SH-SY5Y (cell line): Measurements from ENCODE around the gene SSTR5.

Source experiments
- GATA2 ChIP-seq: IDR thresholded peaks from 2 replicates; pipeline ENCODE4 v1.6.1; 2011; ENCODE audit warnings: mild to moderate bottlenecking, low read depth, low read length
- GATA3 ChIP-seq: IDR thresholded peaks from 2 replicates; pipeline ENCODE4 v1.6.1; 2011; ENCODE audit warnings: low read depth, mild to moderate bottlenecking, low read length, moderate library complexity

Gene SSTR5

DNA sequence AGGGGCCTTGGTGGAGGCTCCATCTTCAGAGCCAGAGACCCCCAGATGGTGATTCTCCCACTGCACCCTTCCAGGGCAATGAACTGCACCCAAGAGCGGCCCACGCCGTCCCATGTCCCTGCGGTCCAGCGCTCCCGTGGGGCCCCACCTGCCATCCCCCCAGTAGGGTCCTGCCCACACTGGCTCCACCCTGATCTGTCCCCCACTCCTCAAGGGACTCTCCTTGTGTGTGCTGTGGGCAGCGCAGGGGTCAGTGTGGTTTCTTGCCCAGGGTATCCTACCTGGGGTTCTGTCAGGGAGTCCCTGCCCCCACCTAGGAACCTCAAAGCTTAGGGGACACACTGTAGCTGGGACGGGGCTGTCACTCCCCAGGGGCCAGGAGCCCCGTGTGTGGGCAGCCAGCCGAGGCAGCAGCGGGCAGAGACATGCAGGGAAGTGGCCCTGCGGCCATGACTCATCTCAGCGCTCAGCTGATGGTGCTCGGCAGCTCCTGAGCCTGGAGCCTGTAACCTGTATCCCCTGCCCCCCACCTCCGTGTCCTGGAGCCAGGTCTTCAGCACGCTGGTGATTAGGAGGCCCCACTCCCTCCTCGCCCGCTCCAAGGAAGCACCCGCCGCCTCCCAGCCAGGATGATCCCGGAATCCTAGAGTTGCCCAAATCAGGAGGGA, 35.7 kb upstream of the SSTR5 start:
- TF ChIP-seq GATA2 (no peak), GATA3 (no peak)

DNA sequence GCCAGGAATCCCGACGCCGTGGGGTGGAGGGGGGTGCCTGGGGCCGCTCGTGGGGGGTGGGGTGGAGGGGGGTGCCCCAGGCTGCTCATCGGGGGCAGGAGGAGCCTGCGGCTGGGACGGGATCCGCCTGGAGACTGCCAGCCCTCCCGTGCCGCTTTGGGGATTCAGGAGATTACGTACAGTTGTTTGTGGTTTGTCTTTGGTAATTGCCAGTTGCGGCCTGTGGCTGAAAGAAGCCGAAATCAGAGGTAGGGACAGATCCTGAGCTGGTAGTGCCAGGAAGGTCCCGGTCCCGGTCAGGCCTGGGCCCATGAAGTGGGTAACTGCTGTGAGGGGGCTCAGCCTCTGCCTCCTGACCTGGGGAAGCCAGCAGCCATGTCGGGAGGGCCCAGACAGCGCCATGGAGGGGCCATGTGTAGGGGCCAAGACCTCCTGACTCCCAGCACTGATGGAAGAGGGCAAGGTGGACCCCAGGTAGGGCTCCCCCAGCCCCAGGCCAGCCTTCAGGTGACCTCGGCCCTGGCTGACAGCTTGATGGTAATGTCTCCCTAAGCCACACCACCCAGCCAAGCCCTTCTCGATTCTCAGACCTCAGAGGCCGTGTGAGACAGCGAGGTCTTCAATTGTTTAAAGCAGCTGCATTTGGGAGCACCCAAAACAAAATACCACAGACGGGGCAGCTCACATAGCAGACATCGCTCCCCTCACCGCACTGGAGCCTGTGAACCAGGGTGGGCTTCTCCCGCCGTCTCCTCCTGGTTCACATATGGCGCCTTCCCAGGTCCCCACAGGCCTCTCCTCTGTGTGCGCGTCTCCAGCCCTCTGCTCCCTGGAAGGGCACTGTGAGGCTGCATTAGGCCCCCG, 34.9 kb upstream of the SSTR5 start:
- TF ChIP-seq GATA3 = no peak
- TF ChIP-seq GATA2 = no peak

DNA sequence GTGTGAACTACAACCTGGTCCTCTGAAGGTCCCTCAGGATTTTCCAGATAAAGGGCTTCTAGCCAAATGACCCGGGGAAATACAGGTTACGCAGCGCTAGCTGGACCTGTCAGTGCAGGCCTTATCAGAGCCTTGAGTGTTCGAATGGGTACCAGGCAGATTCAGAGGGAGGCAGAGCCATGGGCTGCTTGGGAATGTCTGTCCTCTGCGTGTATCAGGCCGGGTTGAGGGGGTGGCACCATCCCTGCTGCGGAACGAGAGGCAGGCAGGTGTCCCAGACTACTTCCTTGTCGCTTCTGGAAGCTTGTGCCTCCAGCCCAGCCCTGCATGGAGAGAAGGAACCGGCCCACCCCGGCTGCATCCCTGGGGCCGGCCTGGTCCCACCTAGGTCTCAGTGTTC, 33.6 kb upstream of the SSTR5 start:
- TF ChIP-seq GATA2 (no peak), GATA3 (no peak)

DNA sequence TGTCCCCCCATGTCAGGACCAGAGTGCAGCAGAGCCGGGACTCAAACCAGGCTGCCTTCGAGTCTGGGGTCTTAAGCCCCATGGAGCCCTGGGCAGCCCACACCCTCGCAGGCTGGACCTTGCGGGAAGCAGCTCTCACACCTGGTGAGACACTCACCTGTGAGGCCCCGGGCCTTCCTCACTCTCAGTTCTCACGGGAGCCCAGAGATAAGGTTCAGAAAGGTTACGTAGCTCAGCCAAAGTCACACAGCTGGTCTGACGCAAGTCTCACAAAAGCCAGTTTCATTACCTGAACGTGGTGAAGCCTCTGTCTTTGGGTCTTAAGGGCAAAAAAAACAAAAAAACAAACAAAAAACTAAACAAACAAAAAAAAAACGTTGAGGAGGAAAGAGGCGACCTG, 32.8 kb upstream of the SSTR5 start:
- TF ChIP-seq GATA3 = no peak
- TF ChIP-seq GATA2 = no peak

DNA sequence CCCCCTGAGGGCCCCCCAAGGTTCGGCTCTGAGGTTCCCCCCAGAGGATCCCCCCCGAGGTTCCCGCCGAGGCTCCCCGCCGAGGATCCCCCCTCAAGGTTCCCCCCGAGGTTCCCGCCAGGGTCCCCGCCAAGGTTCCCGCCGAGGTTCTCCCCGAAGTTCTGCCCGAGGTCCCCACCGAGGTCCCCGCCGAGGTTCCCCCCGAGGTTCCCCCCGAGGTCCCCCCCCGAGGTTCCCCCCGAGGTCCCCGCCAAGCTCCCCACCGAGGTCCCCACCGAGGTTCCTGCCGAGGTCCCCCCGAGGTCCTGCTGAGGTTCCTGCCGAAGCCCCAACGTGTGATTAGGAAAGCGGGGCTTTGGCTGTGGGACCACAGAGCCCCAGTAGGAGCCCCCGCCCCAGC, 32.2 kb upstream of the SSTR5 start:
- TF ChIP-seq GATA3 (no peak), GATA2 (no peak)

DNA sequence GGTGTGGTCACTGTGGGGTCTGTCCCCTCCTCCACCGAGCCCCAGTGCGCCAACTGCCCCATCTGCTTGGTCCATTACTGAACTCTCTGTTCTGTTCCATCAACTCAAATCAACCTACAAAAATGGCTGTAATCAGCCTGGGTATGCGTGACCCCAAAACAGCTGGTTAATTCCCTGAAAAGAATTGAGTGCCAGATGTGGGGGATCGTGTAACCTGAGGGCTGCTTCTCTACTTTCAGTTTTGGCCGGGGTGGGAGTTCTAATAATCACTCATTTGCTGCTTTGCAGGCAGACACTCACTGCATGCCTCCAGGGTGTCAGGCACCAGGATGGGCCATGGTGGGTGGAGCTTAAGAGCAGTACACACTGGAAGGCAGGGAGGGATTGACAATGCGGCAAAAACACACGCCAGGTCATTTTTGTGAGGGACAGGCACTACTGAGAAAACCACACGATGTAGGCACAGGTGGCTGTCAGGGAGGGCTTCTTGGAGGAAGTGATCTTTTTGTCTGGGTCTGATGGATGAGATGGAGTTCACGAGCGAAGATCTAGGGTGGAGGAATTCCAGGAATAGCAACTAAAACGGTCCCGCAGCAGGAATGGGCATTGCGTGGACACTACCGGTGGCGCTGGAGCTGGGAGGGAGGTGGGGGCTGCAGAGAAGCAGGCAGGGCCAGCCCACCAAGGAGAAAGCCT, 30.4 kb upstream of the SSTR5 start:
- TF ChIP-seq GATA3 (no peak), GATA2 (no peak)

DNA sequence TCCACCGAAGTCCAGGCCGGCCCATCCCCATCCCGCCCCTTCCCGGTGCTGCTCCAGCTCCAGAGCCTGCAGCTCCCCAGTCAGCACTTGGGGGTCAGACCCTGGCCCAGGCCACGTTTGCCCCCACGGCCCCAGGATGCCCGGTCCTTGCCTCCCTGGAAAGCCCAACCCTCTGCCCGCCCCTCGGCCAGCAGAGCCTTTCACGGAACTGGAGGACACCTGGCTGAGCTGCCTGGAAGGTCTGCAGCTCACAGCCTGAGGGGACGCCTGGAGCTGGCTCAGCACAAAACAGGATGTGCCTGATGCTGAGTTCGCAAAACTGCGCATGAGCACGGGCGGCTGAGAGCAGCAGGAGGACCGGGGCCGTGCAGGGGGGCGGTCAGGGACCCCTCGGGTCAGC, 29.7 kb upstream of the SSTR5 start:
- no peak for TF ChIP-seq GATA3
- TF ChIP-seq GATA2 = no peak

DNA sequence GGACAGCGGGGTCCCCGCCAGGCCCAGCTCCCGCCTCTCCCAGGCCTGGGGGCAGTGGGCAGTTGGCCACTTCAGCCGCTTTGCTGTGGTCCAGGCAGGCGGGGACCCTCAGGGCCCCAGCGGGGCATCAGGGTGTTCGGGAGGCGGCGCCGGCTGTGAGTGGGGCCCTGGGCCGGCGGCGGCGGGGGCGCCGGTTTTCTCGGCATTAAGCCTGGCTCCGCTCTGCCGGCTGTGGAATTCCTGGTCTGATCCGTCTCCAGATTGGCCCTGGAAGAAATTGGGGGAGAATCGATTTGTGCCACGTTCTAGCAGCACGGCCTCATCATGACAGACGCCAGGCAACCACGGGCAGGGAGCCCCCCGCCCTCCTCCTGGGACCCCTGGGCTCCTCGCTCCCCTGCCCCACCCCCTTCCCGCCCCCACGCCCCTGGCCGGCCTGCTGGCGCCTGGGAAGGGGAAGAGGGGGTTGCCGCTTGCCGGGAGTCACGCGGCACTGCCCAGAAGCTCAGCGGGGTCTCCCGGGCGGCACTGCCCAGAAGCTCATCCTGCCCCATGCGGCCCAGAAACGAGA, 28.6 kb upstream of the SSTR5 start:
- TF ChIP-seq GATA2 = no peak
- no peak for TF ChIP-seq GATA3

DNA sequence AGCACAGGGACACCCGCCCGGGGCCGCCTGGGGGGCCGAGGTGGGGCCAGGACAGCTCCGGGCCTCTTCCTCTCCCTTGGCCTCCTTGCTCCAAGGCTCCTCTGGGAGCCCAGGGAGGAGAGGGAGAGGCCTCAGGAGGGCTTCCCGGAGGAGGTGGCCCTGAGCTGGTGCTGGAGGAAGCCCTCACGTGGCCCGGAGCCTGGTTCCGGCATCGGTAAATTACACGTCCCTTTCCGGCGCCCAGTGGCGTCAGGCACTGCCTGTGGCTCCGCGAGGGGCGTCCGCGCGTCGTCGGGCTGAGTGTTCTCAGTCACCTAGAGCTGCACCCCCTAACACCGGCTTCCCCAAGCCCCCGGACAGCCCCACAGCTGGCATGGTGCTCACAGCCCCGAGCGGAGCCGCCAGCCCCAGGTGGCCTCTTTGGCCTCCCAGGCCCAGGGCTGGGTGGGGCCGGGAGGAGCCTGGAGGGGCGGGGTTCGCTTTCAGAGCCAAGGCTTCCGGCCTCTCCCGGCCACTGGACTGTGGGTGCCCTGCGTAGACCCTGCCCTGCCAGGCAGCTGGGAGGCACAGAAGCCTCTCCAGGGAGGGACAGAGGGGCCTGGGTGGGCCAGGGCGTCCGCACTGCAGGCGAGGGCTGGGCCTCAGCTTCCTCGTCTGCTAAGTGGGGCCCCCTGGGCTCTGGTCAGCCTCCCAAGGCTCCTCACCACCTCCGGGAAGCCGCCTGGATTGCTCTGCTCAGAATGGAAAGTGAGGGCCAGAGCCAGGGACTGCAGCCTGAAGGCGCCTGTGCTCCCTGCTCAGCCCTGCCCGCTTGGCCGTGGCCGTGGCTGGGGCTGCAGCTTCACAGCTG, 27.9 kb upstream of the SSTR5 start:
- TF ChIP-seq GATA3 (no peak), GATA2 (no peak)

DNA sequence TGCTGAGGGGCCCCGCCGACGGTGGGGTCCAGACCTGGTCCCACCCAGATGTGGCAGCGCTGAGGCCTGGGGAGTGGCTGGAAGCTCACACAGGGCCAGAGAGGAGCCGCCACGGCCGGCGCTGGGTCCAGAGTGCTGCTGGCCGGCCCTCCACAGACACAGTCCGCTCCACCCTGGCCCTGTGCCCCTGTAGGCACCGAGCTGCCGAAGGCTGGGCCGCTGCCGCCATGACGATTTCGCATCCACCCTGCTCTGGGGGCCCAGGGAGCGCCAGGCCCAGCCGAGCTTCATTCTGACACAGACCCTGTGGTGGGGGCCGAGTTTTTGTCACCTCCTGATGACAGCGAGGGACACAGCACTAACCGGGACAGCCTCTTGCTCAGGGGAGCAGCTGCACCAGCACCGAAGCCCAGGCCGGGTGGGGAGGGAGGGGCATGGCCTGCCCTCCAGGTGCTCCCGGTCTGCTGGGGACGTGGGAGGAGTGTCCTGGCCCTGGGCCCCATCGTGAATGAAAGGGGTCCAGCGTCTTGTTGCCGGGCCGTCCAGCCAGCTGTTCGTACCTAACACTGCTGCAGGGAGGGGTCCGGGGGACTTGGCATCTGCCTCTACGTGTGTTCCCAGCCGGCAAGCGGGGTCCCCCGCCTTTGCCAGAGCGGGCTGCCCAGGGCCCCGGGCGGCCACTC, 27.1 kb upstream of the SSTR5 start:
- TF ChIP-seq GATA3 = no peak

DNA sequence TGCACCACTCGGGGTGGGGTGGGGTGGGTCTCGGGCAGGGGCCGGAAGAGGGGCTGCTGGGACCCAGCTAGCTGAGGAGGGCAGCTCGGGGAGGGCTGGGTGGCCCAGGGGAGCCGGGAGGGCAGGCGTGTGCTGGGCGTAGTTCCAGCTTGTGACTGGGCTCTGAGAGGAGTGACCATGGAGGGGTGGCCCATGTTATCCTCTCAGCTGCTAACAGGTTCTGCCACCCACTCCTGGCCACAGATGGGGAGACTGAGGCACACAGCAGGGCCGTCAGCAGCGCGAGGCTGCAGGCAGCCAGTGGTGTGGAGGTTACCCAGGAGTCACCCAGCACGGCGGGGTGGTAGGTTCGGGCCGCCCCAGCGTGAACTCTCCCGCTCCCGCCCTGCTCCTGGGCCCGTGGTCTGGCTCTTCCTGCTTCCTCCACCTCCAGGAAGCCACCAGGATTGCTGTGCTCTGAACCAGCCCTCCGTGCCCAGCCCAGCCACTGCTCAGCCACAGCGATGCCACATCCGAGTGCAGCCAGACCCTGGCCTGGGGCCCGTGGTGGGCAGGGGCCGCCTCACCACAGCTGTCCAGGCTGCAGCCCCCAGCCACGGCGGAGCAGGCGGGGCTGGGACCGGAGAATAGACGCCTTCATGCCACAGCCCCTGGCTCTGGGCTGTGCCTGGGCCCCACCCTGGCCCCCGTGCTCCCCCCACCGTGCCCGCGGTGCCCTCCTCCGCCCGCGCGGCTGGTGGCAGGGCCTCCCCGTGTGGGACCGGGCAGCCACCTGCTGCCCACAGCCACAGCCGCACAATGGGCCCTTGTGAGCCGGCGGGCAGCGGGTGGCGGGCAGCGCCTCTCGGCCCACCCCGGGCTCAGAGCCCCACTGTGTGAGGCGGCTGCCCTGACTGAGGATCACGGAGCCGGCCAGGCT, 26.3 kb upstream of the SSTR5 start:
- TF ChIP-seq GATA3 = no peak
- TF ChIP-seq GATA2 = no peak

DNA sequence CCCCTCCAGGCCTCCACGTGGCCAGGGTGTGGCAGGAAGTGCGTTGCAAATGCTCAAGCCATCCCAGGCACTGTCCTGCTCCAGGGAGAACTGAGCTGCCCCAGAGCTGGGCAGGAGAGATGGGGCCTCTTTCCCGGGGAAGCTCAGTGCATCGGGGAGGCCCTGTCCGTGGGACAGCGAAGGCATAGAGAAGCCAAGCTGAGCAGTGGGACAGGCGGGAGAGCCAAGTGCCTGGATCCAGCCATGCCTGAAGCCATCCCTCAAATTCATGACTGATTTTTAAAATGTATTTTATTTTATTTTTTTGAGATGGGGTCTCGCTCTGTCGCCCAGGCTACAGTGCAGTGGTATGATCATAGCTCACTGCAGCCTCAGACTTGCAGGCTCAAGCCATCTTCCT, 25.4 kb upstream of the SSTR5 start:
- TF ChIP-seq GATA2 (no peak), GATA3 (no peak)

DNA sequence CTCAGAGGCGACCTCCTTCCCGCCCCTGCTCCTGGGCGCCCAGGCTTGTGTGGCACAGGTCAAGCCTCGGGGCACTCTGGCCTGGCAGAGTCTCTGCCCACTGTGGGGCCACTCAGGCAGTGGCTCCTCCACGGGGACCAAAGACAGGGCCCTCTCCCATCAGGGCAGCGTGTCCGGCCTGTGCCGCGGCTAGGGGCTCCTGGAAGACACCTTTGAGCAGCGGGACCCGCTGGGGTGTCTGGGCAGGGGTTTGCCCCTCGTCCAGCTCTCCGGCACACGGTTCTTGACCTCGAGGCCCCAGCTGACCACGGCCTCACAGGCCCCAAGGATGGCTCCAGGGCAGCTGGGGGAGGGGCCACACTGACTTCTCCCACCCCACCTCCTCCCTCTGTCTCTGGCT, 24.7 kb upstream of the SSTR5 start:
- TF ChIP-seq GATA2 (no peak), GATA3 (no peak)
